Stimulated activated CD4-positive, alpha-beta T cell treated with anti-CD3 and anti-CD28 coated beads, TNF-alpha, amount 100 ng/mL, for 48 hours (primary cell): ENCODE results near the gene SEMG2.
A peak's percentile ranks its signal among the peaks of the same experiment; 100 is the strongest.

Experiments used
- DNase-seq, 3 donors: peaks; one replicate each; pipeline ENCODE4 v3.0.0-alpha.2; 2020; ENCODE audit warnings: low read depth in 3 of 3

The SEMG2 gene

DNA sequence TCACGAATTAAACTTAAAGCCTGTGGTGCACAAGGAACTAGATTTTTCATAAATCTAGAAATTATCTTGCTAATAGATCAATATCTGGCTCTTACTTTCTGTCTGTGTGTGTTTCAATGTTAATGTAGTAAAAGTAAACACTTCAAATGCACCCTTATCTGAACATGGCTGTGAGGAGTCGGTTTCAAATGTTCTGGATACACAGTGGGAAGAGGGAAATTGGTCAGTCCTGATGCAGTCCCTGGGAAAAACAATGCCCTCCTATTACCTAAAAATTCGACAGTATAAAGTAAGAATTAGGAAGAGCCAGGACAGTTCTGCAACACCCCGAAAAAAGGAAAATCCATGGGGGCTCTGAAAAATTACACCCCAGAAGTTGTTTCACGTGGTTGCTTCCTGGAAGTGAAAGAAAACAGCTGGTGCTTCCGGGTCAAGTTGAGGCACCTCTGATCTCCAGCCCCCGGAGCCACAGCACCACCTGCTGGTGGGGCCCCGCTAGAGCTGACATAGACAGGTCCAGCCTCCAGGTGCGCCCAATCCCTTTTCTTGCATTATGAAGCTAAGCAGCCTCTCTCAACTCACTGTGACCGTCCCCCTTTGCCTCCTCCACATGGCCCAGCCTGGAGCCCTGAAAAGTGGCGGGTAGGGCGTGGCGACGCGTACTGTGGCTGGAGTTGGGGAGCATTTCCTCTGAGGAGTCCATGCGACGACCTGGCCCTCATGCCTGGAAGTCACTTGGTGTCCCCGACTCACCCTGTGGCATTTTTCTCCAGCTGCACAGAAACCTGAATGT is 8.3 kb downstream of the SEMG2 start:
- peak; percentile 39 to 56 (median 47) for DNase-seq

DNA sequence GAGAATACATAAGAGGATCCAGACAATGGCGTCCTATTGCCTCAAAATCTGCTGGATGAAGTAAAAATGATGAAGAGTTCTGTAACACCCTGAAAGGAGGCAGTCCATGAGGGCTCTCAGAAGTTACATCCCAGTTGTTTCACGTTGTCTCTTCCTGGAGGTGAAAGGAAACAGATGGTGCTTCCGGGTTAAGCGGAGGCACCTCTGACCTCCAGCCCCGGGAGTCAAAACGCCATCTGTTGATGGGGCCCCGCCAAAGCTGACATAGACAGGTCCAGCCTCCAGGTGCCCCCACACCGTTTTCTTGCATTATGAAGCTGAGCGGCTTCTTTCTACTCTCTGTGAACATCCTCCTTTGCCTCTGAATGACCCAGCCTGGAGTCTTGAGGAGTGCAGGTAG is 9.5 kb downstream of the SEMG2 start:
- no peak for DNase-seq

DNA sequence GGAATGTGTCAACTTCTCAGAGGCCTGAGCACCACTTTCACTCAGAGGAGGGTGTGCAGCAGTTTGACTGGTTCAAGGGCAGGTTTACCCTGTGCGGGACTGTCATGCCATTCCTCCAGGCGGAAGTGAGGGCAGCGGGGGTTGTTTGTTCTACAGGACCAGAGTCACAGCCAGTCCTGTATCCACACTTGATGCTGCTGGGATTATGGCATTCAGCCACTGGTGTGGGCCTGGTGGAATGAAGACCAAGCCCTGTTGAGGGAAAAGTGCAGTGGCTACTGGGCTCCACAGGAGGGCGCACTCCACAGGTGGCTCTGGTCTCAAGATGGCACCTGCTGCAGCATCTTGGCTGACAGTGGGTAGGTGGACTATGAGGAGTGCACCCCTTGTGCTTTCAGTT is 14.8 kb downstream of the SEMG2 start:
- no peak for DNase-seq

DNA sequence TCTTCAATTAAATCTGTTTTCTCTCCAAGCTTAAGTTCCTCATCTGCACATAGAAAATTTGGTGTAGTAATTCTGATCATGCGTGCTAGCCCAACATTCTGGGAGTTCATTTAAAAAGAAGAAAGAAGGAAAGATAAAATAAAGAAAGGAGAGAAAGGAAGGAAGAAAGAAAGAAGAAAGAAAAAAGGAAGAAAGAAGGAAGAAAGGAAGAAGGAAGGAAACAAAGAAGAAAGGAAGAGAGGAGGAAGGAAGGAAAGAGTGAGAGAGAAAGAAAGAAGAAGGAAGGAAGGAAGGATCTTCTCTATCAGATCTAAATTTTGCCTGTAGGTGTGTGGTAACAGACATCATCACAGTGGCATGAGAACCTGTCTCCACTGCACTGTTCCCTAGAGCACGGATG is 17.0 kb downstream of the SEMG2 start:
- DNase-seq: no peak

DNA sequence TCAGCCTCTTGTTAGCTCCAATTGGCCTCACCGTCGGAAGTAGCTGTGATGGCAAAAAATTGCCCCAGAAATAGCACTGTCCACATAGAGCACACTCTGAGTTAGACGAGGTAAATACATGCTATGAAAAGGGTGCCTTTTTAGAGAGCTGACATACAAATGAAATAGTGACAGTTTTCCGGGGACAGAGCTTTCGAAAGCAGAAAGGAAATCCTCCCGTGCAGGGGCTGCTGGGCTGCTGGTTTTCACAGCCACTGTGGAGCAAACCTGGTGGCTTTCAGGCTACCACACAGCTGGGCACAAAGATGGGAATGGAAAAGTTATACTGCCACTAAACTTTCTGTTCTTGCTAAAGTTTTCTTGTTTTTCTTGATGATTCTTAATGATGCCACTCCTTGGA is 24.9 kb downstream of the SEMG2 start:
- no peak for DNase-seq

DNA sequence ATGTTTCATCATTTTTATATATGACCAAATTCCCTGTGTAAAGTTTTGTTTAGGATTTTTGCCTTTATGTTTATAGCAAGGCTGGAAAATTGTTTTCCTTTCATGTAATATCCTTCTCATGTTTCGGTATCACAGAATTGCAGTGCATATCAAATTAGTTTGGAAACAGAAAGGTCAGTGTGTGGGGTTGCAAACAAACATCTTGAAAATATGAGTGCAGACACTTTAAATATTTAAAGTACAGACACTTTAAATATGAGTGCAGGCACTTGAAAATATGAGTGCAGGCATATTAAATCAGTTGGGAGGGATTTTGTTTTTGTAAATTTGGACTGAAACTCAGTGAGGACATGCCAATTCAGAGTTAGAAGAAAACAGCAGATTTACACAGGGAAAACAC is 26.7 kb downstream of the SEMG2 start:
- DNase-seq: no peak

DNA sequence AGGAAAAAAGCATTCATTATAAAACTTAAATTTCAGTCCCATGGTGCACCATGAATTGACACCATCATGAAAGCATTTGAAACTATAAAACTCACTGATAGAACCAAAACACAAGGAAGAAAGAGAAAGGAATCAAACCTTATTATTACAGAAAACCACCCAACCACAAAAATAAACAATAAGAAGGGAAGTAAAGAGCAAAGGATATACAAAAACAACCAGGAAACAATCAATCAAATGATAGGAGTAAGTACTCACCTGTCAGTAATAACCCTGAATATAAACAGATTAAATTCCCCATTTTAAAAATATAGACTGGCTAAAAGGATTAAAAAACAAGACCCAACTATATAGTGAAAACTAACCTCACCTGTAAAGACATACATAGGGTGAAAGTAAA is 27.4 kb downstream of the SEMG2 start:
- no peak for DNase-seq

DNA sequence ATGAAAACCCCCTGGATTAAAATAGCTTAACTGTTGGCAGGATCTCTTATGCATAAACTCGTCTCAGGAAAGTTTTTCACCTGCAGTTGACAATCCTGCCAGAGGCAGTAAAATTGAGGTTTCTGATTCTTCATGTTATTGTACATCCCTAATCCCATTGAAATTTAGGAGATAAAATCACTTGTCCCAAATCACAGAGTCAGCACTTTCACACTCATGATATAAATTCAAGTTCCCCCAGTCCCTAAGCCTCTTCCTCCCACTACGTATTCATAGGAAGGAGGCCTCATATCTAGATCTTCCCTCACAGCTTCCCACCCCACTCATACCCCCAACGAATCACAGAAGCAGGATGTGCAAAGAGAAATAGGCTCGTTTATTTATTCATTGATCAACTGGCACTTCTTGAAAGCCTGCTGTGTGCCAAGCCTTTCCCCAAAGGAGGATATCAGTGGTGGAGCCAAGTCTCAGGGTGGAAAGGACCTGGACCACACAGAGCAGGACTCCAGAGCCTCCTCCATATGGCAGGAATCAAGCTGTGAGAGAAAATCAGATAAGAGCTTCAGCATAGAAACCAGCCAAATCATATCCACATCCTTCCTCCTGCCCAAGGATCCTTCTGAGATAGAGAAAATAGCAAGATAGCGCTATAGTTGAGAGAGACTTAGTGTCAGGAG is 30.8 kb downstream of the SEMG2 start:
- no peak for DNase-seq

DNA sequence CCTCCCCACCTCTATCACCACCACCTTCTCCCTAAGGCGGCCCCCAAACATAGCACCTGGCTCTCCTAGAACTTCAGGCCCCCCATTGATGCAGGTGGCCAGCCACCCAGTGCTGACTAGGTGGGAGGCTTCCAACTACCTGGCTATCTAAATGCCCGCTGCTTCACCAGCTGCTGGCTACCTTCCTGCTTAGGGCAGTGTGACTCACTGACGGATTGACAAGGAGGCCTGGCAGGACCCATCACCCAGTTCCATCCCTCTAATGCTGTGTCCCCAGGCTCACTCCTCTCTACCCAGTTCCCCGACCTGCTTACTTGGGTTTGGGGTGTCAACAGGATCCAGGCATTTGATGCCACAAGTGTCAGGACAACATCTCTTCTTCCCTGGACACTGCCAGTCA is 32.1 kb downstream of the SEMG2 start:
- no peak for DNase-seq

DNA sequence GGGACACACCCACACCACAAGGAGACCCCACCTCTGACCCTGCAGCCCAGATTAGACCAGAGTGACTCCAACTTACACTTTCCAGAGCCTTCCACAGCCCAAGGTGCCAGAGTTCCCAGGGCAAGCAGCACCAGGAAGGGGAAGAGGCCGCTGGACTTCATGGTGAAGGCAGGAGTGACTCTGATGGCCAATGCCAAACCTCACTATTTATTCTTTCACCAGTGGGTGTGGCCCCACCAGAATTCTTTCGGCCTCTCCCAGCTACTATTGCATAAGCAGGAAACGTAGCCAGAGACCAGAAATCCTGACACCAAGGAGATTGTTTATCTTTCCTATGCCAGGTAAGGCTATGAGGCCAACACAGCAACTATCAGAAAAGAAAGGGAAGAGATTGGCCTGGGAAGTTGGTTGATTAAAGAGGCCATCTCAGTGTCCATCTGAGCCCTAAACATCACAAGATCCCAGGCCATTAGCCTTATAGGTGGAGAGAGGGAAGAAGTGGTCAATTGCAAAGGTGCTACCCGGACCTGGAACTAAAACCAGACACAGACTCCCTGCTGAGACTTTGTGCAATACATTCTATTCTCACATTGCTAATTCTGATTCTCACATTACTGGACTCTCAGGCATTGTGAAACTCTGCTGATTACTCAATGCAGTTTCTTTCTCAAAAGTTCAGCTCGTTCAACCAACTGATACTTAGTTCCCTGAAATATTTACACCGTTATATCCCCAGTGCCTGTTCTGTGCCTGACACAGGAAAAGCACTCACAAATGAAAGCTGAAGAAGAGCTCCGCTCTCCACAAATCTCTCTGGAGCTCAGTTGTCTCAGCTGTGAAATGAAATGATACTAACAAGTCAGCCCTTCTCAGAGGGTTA is 33.5 kb downstream of the SEMG2 start, which contains the start of gene SLPI:
TSS of gene SLPI (minus strand) at position 182 of the 880 bp plus-strand sequence. CDS start at position 161, 21 bp downstream.
- no peak for DNase-seq

DNA sequence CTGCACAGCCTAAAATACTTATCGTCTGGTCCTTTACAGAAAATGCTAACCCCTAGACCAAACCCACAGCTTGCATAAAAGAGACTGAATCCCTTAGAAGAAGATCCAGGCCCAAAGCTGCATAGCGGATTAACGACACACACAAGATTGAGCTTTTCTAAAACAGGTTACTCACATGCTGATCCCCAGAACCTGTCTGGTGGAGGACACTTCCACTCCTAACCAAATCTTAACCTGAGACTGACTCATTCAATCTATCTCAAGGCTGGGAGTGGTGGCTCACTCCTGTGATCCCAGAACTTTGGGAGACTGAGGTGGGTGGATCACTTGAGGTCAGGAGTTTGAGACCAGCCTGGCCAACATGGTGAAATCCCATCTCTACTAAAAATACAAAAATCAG is 36.0 kb downstream of the SEMG2 start:
- DNase-seq: no peak

DNA sequence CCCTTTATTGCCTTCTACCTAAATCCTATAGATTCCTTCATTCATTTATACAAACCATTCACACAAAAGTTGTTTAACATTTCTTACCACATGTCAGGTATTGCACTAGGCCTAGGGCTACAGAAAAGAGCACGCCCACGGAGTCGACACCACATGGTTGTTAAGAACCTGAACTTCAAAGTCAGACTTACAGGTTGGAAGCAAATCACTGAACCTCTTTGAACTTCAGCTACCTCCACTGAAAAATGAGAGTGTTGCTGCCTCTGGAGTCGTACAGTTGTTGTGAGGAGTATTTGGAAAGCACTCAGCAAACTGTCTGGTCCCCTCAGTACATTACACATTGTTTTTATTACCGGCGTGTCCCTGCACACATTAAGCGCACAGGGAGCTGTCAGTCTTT is 36.5 kb downstream of the SEMG2 start:
- DNase-seq: no peak

DNA sequence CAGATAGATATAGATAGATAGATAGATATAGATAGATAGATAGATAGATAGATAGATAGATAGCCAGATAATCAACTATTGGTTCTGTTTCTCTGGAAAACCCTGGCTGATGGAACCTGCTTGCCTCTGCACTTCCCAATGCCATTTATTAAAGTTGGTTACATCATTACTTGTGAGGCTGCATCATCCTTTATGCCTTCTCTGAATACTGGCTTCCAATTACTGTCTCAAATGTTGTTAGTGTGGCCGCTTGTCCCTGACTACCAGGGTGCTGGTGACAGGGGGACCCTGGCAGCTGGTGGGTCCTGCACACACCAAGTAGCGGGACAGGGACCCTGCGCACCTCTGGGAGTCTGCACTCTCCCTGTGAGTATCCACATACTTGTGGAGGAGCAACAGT is 37.1 kb downstream of the SEMG2 start:
- no peak for DNase-seq

DNA sequence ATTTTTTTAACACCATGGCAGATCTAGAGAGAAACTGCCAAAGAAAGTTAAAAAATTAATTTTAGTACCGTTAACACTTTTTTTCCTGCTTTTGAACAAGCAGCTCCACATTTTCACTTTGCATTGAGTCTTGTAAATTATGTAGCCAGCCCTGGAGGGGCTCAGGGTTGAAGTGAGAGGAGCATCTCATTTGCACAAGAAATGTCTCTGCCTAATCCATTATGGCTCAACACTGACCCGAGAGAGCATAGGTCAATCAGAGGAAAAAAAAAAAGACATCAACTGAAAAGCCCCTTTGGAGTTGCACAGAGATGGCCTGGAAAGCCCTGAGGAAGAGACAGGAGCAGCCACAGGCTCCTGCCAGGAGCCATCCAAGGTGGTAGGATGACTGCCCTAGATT is 37.5 kb downstream of the SEMG2 start:
- no peak for DNase-seq

DNA sequence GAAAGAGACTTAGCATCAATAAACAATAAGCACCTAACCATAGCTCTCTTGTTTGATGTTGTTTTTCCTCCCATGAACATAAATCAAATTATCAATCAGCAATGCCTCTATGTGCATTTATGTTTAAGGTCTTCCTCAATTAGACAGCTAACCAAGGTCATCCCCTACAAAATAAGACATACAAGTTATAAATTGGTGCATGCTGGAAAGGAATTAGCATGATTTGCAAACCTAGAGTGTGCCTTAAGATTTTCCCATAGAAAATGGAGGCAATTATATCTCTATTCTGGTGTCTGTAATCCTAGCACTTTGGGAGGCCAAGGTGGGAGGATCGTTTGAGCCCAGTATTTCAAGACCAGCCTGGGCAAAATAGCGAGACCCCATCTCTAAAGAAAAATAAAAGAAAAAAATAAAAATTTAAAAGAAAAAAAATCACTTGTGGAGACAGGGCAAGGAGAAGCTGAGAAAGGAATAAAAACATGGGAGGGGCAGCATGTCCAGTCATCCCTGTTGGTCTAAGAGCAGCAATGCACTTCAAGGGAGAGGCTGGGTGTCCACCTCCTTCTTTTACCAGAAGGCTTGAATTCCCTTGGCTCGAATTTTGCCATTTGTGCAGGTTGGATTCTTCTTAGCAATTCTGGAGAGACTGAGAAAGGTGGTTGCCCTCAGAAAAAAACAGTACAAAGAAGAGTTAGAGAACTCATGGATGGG is 42.5 kb downstream of the SEMG2 start:
- DNase-seq: no peak

DNA sequence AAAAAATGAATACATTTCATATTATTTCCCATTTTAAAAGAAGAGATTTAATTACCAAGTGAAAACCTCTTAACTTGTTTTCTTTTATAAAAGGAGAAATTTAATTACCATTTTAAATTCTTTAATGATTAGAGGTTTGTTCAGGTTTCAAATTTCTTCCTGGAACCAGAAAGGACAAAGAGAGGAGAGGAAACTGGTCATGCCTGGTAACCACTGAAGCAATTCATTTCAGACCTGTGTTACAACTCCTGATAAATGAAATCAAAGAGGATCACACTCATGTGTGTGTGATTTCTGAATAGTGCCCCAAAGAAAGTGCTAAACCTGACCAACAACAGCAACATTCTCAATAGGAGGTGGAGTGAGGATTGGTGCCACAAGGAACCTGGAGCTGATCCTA is 45.8 kb downstream of the SEMG2 start:
- no peak for DNase-seq

DNA sequence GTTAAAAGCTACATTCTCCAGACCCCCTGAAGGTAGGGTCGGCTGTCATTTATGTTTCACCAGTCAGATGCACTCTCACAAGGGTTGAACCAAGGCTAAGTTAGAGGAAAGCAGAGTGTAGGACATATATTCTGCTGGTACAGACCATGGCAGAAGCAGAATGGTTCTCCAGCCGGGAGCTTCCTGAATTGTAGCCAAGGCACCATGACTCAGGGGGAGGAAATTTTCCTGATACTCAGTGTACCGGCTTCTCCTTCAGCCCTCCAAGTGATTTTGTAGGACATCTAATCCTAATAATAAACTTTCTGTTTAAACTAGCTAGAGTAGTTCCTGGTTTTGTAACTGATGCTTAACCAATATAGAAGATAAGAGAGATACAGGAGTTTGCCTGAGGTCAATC is 47.4 kb downstream of the SEMG2 start:
- no peak for DNase-seq

DNA sequence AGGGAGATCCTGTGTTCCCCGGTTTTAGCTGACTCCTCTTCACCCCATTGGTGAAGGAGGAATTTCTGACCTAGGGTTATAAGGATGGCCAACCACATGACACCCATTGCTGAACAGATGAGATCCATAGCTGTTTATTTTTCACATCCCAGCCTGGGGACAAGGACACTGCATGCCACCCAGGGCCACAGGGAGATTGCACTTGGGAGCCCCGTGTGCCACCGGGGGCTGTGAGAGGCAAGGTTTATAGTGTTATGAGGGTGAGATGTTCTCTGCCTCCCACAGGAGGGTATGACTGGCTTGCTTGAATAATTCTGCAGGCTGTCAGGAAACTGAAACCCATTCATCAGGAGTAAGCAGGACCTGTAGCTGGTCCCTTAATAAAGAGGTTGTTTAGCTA is 47.9 kb downstream of the SEMG2 start:
- DNase-seq: no peak

DNA sequence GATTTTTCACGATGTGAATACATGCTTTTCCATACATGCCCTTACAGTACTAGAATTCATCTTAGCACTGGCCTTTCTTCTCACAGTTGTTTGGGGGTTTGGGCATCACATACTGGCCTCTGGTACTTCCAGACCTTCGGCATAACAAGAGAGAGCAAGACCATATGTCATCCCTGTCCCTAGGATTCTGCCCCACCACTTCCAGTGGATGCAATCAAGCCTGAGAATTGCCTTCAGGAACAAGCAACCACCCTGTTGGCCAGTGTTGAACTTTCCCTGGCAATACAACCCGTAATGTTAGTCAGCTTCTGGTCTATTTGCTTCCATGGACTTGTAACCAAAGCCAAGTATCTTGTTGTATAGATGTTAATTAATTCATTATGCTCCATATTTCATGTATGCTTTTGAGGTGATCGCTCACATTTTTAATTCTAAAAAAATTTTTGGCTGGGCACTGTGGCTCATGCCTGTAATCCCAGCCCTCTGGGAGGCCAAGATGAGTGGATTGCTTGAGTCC is 48.6 kb downstream of the SEMG2 start:
- DNase-seq: no peak
